Stomach smooth muscle (tissue), 2 donors: Measurements from ENCODE around the gene SLC9A2.

Experiments
- H3K27ac ChIP-seq: one replicate; pipeline ENCODE4 v1.7.0; 2013; ENCODE audit warnings: mild to moderate bottlenecking, low read length, inconsistent platforms
- H3K27me3 ChIP-seq, 2 donors: one replicate each; pipeline ENCODE4 v1.7.0; 2013; ENCODE audit warnings: low read length in 2 of 2; ENCODE audit not compliant: insufficient read depth in 2 of 2, control insufficient read depth in 1 of 2
- H3K36me3 ChIP-seq, 2 donors: one replicate each; pipeline ENCODE4 v1.7.0; 2013; ENCODE audit warnings: low read length in 2 of 2; ENCODE audit not compliant: control insufficient read depth in 2 of 2, insufficient read depth in 2 of 2
- H3K4me1 ChIP-seq: one replicate; pipeline ENCODE4 v1.7.0; 2013; ENCODE audit warnings: low read length; ENCODE audit not compliant: control insufficient read depth, insufficient read depth
- H3K4me3 ChIP-seq, 2 donors: one replicate each; pipeline ENCODE4 v1.7.0; 2013; ENCODE audit warnings: low read length in 2 of 2
- H3K9ac ChIP-seq, 2 donors: one replicate each; pipeline ENCODE4 v1.7.0; 2013; ENCODE audit warnings: low read length in 2 of 2, mild to moderate bottlenecking in 1 of 2
- H3K9me3 ChIP-seq, 2 donors: one replicate each; pipeline ENCODE4 v1.7.0; 2013; ENCODE audit warnings: low read length in 2 of 2; ENCODE audit not compliant: control insufficient read depth in 2 of 2
- donor health status: healthy.
- donor health status: Pancreatic carcinoma.

SLC9A2 gene

GRCh38 chr2:102592601-102593000 is 26.8 kb upstream of the SLC9A2 start:
- H3K27ac ChIP-seq, result no peak overlapping the region
- no peak overlapping the region for H3K9ac ChIP-seq
- no peaks in the 10 kb centered on the region for H3K27me3 ChIP-seq
- H3K4me3 ChIP-seq, result no peak overlapping the region
- no peaks in the 10 kb centered on the region for H3K9me3 ChIP-seq
- H3K4me1 ChIP-seq, result no peaks in the 10 kb centered on the region
- no peaks in the 10 kb centered on the region for H3K36me3 ChIP-seq

GRCh38 chr2:102593516-102593915 is 25.8 kb upstream of the SLC9A2 start:
- Histone ChIP-seq H3K4me3 (no peak overlapping the region), H3K27ac (no peak overlapping the region), H3K9ac (no peak overlapping the region), H3K9me3 (no peaks in the 10 kb centered on the region), H3K27me3 (no peaks in the 10 kb centered on the region), H3K4me1 (no peaks in the 10 kb centered on the region), H3K36me3 (no peaks in the 10 kb centered on the region)

- Histone ChIP-seq H3K4me3 (no peak overlapping the region), H3K36me3 (no peaks in the 10 kb centered on the region), H3K27me3 (no peaks in the 10 kb centered on the region), H3K4me1 (no peaks in the 10 kb centered on the region), H3K27ac (no peak overlapping the region), H3K9ac (no peak overlapping the region), H3K9me3 (no peaks in the 10 kb centered on the region)
Measured at GRCh38 chr2:102594445-102595016, 24.8 kb upstream of the SLC9A2 start.

GRCh38 chr2:102597788-102598187 is 21.6 kb upstream of the SLC9A2 start:
- H3K9me3 ChIP-seq, result peaks cover 0 to 2% of the 10 kb centered on the region in 2 donors
- no peaks in the 10 kb centered on the region for H3K4me1 ChIP-seq
- H3K4me3 ChIP-seq, result no peak overlapping the region
- H3K27ac ChIP-seq, result no peak overlapping the region
- no peaks in the 10 kb centered on the region for H3K27me3 ChIP-seq
- no peak overlapping the region for H3K9ac ChIP-seq
- H3K36me3 ChIP-seq, result no peaks in the 10 kb centered on the region

GRCh38 chr2:102599486-102599885 is 19.9 kb upstream of the SLC9A2 start:
- Histone ChIP-seq H3K4me1 (no peaks in the 10 kb centered on the region), H3K36me3 (no peaks in the 10 kb centered on the region), H3K27me3 (no peaks in the 10 kb centered on the region), H3K9me3 (peaks cover 0 to 2% of the 10 kb centered on the region in 2 donors), H3K4me3 (no peak overlapping the region), H3K27ac (no peak overlapping the region), H3K9ac (no peak overlapping the region)

DNA sequence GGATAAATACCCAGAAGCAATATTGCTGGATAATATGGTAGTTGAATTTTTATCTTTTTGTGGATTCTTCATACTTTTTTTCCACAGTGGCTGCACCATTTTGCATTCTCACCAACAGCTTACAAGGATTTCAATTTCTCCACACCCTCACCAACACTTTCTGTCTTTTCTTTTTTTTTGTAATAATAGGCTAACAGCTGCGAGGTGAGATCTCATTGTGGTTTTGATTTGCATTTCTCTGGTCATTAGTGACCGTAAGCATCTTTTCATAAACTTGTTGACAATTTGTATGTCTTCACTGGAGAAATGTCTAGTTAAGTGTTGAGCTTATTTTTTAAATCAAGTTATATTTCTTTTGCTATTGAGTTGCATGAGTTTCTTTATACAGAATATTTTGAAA is 17.6 kb upstream of the SLC9A2 start:
- H3K9ac ChIP-seq, result no peak overlapping the region
- no peaks in the 10 kb centered on the region for H3K27me3 ChIP-seq
- H3K4me3 ChIP-seq, result no peak overlapping the region
- no peaks in the 10 kb centered on the region for H3K4me1 ChIP-seq
- peaks cover 0 to 2% of the 10 kb centered on the region in 2 donors for H3K9me3 ChIP-seq
- no peaks in the 10 kb centered on the region for H3K36me3 ChIP-seq
- H3K27ac ChIP-seq, result no peak overlapping the region

- Histone ChIP-seq H3K27ac (no peak overlapping the region), H3K27me3 (no peaks in the 10 kb centered on the region), H3K9me3 (peaks cover 0 to 2% of the 10 kb centered on the region in 2 donors), H3K9ac (no peak overlapping the region), H3K4me3 (no peak overlapping the region), H3K36me3 (no peaks in the 10 kb centered on the region), H3K4me1 (no peaks in the 10 kb centered on the region)
Measured at GRCh38 chr2:102603904-102604303, 15.4 kb upstream of the SLC9A2 start.

- no peak overlapping the region for H3K9ac ChIP-seq
- H3K9me3 ChIP-seq, result peaks cover 0 to 2% of the 10 kb centered on the region in 2 donors
- H3K36me3 ChIP-seq, result no peaks in the 10 kb centered on the region
- H3K27me3 ChIP-seq, result no peaks in the 10 kb centered on the region
- no peaks in the 10 kb centered on the region for H3K4me1 ChIP-seq
- no peak overlapping the region for H3K4me3 ChIP-seq
- no peak overlapping the region for H3K27ac ChIP-seq
Measured at GRCh38 chr2:102604769-102605168, 14.6 kb upstream of the SLC9A2 start.

DNA sequence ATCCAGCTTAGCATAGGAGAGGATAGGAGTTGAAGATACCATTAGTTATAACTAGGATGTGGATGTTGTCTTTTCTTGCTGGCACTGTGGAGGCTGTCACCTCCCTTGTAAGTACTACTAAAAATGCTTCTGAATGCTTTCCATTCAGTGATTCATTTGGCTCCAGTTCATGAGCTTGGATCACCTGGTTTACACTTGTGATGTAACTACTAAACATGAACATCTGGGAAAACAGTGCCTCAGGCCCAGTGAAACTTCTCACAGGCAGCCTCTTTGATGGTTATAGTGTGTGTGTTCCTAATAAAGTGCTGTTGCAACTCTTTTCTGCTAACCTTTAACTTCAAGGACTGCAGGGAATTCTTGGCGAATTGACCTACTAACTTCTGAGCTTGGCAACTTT is 13.0 kb upstream of the SLC9A2 start:
- Histone ChIP-seq H3K27ac (no peak overlapping the region), H3K4me1 (no peaks in the 10 kb centered on the region), H3K9ac (no peak overlapping the region), H3K27me3 (no peaks in the 10 kb centered on the region), H3K4me3 (no peak overlapping the region), H3K9me3 (no peaks in the 10 kb centered on the region), H3K36me3 (no peaks in the 10 kb centered on the region)

DNA sequence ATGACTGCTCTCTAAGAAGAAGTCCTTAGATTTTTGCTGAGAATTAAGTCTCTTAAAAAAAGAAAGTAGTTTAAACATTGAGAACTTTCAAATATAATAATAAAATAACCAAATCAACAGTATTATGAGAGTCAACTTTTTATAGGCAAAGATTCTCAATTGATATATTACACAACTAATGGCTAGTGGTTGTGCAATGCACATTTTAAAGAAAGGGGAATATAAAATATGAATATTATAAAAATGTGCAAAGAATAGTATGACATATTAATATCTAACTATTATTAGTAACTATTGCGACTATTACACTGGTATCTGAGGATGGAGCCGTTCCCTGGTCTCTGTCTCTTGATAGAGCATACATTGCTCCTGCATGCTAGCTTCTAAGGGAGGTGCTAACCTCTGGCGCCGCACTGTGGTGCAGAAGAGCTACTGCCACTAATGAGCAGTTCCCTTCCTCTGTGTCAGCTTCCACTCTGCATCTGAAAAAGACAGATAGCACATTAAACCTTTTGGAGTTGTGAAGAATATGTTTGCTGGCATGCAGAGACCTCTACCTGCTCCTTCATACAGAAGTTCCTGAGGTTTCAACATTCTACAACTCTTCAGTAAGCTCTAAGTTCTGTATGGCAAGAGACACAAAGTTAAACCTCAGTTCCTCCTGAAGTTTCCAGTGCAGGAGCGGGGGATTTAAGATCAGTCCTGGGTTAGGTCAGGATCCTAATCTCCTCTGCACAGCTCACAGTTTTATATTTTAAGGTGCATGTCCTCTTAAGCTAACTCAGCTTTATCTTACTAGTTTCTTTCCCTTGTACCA is 3.5 kb upstream of the SLC9A2 start:
- peaks cover 16% of the 10 kb centered on the region for H3K4me1 ChIP-seq
- no peak overlapping the region for H3K4me3 ChIP-seq
- H3K9ac ChIP-seq, result no peak overlapping the region
- H3K27me3 ChIP-seq, result peaks cover 11 to 26% of the 10 kb centered on the region in 2 donors
- no peak overlapping the region for H3K27ac ChIP-seq
- H3K9me3 ChIP-seq, result no peaks in the 10 kb centered on the region
- no peaks in the 10 kb centered on the region for H3K36me3 ChIP-seq
